Thoracic aorta (tissue), 2 donors: ENCODE results near the gene SPCS3. TPM values are rescaled to one million over a fixed set of nuclear protein-coding genes. Genes with fewer than 3 reads are reported as not detected.

ENCODE experiments used
- ATAC-seq: fragments of 150-250 bp; one replicate; pipeline ENCODE4 v1.8.0; 2017; ENCODE audit warnings: low read depth; ENCODE audit not compliant: insufficient number of reproducible peaks, low FRiP score
- DNase-seq: peaks from one replicate; pipeline ENCODE4 v3.0.0-alpha.2; 2020; ENCODE audit warnings: low spot score
- H3K27ac ChIP-seq, 2 donors: fragments of 200-600 bp; sonication (generic); 1 replicate in 1 of 2; 2 replicates in 1 of 2; pipeline ENCODE4 v1.5.1; 2016; ENCODE audit warnings: mild to moderate bottlenecking in 2 of 2, moderate library complexity in 2 of 2
- H3K27me3 ChIP-seq: fragments of 200-600 bp; sonication (generic); replicated peaks from 2 replicates; pipeline ENCODE4 v1.6.0; 2016; ENCODE audit warnings: mild to moderate bottlenecking; ENCODE audit not compliant: insufficient read depth
- H3K36me3 ChIP-seq: fragments of 200-600 bp; sonication (generic); one replicate; pipeline ENCODE4 v1.5.1; 2016
- H3K4me1 ChIP-seq, 2 donors: fragments of 200-600 bp; sonication (generic); 1 replicate in 1 of 2; 2 replicates in 1 of 2; pipeline versions ENCODE4 v1.5.1 to v1.6.0; 2016; ENCODE audit warnings: low read depth in 2 of 2, mild to moderate bottlenecking in 1 of 2; ENCODE audit not compliant: control insufficient read depth in 1 of 2
- H3K4me3 ChIP-seq: fragments of 200-600 bp; sonication (generic); 2 replicates; pipeline ENCODE4 v1.5.1; 2016; ENCODE audit warnings: mild to moderate bottlenecking
- H3K9me3 ChIP-seq: fragments of 200-600 bp; sonication (generic); 2 replicates; pipeline ENCODE4 v1.5.1; 2016
- total RNA-seq, 2 donors: library from RNA; depleted of rRNA; stranded (reverse); fragments of >200 nt; gene quantifications; one replicate each; pipeline versions ENCODE4 v1.1.0 to v1.2.3, GENCODE V29; 2016
- TF ChIP-seq, protein P1 (sequence below): fragments of 200-600 bp; sonication (generic); IDR thresholded peaks from one replicate; pipeline ENCODE4 v1.5.1; 2019; ENCODE audit warnings: antibody characterized with exemption

The SPCS3 gene
- total RNA-seq, 2 donors from 2014 or later = 74.1 to 88.4 TPM

DNA sequence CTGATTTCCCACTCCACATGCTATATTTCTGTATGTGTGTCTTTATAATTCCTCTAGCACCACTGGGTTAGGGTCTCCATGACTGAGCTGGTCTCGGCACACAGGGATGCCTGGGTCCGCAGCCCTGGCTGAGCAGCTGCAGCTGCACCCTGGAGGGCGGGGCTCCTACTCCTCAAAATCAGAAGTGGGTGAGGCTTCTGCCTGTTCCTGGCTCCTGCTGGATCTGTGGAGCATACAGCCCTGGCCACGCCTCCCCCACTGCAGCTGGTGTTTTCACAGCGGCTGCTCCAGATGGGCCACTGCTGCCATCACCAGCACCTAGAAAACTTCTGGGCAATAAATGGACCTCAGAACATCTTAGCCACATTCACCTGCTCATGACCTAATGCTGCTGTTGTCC lies 30.9 kb downstream of the SPCS3 start:
- ATAC-seq (no peak), DNase-seq (no peak)
- Histone ChIP-seq H3K27ac (no peak overlapping the region), H3K9me3 (no peaks in the 10 kb centered on the region), H3K36me3 (no peaks in the 10 kb centered on the region), H3K4me1 (no peaks in the 10 kb centered on the region), H3K27me3 (no peaks in the 10 kb centered on the region), H3K4me3 (no peak overlapping the region)
- TF ChIP-seq, protein P1, sequence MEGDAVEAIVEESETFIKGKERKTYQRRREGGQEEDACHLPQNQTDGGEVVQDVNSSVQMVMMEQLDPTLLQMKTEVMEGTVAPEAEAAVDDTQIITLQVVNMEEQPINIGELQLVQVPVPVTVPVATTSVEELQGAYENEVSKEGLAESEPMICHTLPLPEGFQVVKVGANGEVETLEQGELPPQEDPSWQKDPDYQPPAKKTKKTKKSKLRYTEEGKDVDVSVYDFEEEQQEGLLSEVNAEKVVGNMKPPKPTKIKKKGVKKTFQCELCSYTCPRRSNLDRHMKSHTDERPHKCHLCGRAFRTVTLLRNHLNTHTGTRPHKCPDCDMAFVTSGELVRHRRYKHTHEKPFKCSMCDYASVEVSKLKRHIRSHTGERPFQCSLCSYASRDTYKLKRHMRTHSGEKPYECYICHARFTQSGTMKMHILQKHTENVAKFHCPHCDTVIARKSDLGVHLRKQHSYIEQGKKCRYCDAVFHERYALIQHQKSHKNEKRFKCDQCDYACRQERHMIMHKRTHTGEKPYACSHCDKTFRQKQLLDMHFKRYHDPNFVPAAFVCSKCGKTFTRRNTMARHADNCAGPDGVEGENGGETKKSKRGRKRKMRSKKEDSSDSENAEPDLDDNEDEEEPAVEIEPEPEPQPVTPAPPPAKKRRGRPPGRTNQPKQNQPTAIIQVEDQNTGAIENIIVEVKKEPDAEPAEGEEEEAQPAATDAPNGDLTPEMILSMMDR = no peak

DNA sequence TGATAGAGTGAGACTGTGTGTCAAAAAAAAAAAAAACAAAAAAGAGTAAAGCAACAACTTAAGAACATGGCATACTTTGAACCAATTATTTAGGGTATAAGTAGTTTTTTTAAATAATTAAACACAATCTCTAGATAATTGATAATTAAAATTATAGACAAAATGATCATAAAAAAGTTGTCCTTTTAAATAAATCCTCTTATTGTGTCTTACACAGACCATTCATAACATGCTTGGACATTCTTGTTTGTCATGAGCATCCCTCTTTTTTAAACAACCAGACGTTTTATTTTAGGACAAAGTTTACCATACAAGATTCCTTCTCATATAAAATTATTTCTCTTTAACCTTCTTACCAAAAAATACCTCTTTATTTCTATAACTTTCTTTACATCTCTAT lies 35.1 kb downstream of the SPCS3 start:
- no peak for DNase-seq
- no peaks in the 10 kb centered on the region for H3K36me3 ChIP-seq
- no peak overlapping the region for H3K4me3 ChIP-seq
- ATAC-seq = no peak
- H3K4me1 ChIP-seq = no peaks in the 10 kb centered on the region
- no peaks in the 10 kb centered on the region for H3K9me3 ChIP-seq
- H3K27me3 ChIP-seq = no peaks in the 10 kb centered on the region
- TF ChIP-seq, protein P1 = no peak
- no peak overlapping the region for H3K27ac ChIP-seq

DNA sequence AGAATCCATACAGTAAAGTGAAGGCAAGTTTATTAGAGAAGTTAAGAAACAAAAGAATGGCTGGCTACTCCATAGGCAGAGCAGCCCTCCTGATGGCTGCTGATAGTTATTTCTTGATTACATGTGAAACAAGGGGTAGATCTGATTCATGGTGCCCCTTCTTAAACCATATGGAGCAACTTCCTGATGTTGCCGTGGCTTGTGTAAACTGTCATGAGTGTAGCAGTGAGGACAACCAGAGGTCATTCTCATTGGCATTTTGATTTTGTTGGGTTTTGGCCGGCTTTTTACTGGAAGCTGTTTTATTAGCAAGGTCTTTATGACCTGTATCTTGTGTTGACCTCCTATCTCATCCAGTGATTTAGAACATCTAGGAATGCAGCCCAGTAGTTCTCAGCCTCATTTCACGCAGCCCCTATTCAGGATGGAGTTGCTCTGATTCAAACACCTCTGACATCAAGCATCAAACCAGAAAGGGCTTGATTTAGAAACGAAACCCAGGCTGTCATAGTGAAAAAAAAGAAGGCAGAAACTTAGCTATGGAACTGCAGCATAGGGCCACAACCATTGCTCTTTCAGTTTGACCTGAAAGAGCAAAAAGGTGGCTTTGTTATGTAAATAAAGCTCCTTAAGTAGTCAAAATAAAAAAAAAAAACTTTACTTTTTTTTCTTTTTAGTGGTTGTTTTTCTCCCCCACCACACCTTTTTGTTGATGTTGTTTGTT lies 37.8 kb downstream of the SPCS3 start:
- no peaks in the 10 kb centered on the region for H3K9me3 ChIP-seq
- H3K27ac ChIP-seq = no peak overlapping the region
- H3K4me1 ChIP-seq = no peaks in the 10 kb centered on the region
- no peaks in the 10 kb centered on the region for H3K36me3 ChIP-seq
- no peaks in the 10 kb centered on the region for H3K27me3 ChIP-seq
- no peak for ATAC-seq
- no peak for DNase-seq
- H3K4me3 ChIP-seq = no peak overlapping the region
- TF ChIP-seq, protein P1 = no peak

DNA sequence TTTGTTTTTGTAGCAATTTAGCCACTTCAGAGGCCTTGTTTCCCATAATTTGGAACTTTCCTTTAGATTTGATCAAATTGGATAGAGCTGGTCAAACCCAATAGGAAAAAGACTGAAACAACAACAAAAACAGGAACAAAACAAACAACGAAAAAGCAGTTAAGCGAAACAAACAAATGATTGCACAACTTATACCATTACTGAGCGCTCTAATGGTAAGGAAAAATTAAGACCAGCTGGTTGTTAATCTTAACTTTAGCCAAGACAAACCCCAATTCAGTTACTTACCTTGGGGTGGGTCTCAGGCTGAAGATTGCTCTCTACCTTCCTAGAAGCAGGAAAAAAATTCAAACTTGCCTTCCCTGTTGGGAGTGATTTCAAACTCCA lies 38.3 kb downstream of the SPCS3 start:
- H3K27me3 ChIP-seq = no peaks in the 10 kb centered on the region
- no peak overlapping the region for H3K27ac ChIP-seq
- ATAC-seq (no peak), DNase-seq (no peak)
- H3K4me3 ChIP-seq = no peak overlapping the region
- H3K36me3 ChIP-seq = no peaks in the 10 kb centered on the region
- TF ChIP-seq, protein P1 = no peak
- no peaks in the 10 kb centered on the region for H3K4me1 ChIP-seq
- H3K9me3 ChIP-seq = no peaks in the 10 kb centered on the region

DNA sequence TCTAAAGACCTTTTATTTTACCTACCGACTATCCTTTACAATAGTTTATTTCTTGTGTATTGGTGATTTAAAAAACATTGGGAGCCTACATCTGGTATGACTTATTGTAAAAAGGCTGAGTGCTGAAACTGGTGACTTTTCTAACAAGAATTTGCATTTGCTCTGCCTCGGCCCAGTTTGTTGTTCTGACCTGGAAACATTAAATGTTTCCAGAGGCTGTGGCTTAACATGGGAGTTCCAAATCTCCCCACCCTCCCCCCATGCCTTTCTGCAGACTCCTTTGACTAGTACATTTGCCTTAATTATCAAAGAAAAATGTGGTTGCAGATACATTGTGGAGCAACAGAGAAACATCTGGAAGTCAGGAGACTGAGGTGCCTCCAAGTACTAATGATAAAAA lies 39.8 kb downstream of the SPCS3 start:
- no peaks in the 10 kb centered on the region for H3K36me3 ChIP-seq
- TF ChIP-seq, protein P1 = no peak
- no peaks in the 10 kb centered on the region for H3K4me1 ChIP-seq
- ATAC-seq (no peak), DNase-seq (no peak)
- no peaks in the 10 kb centered on the region for H3K9me3 ChIP-seq
- H3K27ac ChIP-seq = no peak overlapping the region
- H3K27me3 ChIP-seq = no peaks in the 10 kb centered on the region
- H3K4me3 ChIP-seq = no peak overlapping the region
